ENCODE results near the gene MMP24OS.

GRCh38 chr20:35274172-35275092 lies 3.5 kb downstream of the MMP24OS start:
- TF ChIP-seq CTCF (IDR thresholded peaks at IDR 0.05) (no peak), POLR2A (IDR thresholded peaks at IDR 0.05) (no peak)
